DMS 273 treated with DMSO at 0.1 percent for 48 hours (cell line): ENCODE measurements around the gene POMP.
"Not testable (repeated sequence)": the region's sequence is repeated elsewhere in the genome, so short reads cannot be mapped to it uniquely, and the experiment has no call there.

ENCODE experiments used
- DNase-seq: peaks from one replicate; lab custom pipeline; 2025; lab: John Stamatoyannopoulos, UW

The POMP gene

GRCh38 chr13:28637714-28638355 is 21.1 kb upstream of the POMP start:
- DNase-seq, result no peak

GRCh38 chr13:28638756-28639155 is 20.2 kb upstream of the POMP start:
- no peak for DNase-seq

- no peak for DNase-seq
These were observed 17.9 kb upstream of the POMP start for GRCh38 chr13:28640861-28641599.

- DNase-seq, result no peak
These were observed 17.4 kb upstream of the POMP start for GRCh38 chr13:28641600-28641926.

- no peak for DNase-seq
These were observed 8.6 kb upstream of the POMP start for GRCh38 chr13:28650284-28650683.

- no peak for DNase-seq
These were observed 7.0 kb upstream of the POMP start for GRCh38 chr13:28651810-28652401.

- DNase-seq, result no peak
These were observed 5.8 kb upstream of the POMP start for GRCh38 chr13:28653111-28653510.

GRCh38 chr13:28654276-28654675 is 4.7 kb upstream of the POMP start:
- no peak for DNase-seq

GRCh38 chr13:28655561-28655960 is 3.4 kb upstream of the POMP start:
- no peak for DNase-seq

GRCh38 chr13:28657784-28658538 is 969 bp upstream of the POMP start:
- DNase-seq, result no peak

- DNase-seq, result no peak
These were observed 463 bp upstream of the POMP start for GRCh38 chr13:28658539-28658795.

- no peak for DNase-seq
These were observed 666 bp downstream of the POMP start for GRCh38 chr13:28659621-28659970.

GRCh38 chr13:28666897-28667488 is 8.1 kb downstream of the POMP start:
- no peak for DNase-seq

- no peak for DNase-seq
These were observed 12.3 kb downstream of the POMP start for GRCh38 chr13:28671126-28671792.

- DNase-seq, result no peak
These were observed 19.9 kb downstream of the POMP start for GRCh38 chr13:28678809-28679208.

- DNase-seq, result no peak
These were observed 20.7 kb downstream of the POMP start for GRCh38 chr13:28679628-28680027.

- no peak for DNase-seq
These were observed 21.6 kb downstream of the POMP start for GRCh38 chr13:28680541-28680940.

GRCh38 chr13:28683169-28683568 is 24.2 kb downstream of the POMP start:
- not testable (repeated sequence) for DNase-seq

GRCh38 chr13:28684257-28684656 is 25.3 kb downstream of the POMP start:
- DNase-seq, result no peak

- DNase-seq, result no peak
These were observed 26.2 kb downstream of the POMP start for GRCh38 chr13:28685114-28685513.

GRCh38 chr13:28685892-28686291 is 27.0 kb downstream of the POMP start:
- no peak for DNase-seq
